ENCODE measurements around the gene AGBL1.

AGBL1 gene

GRCh38 chr15:86685263-86685662, 605.6 kb downstream of the AGBL1 start:
- no peak for TF ChIP-seq CTCF (IDR thresholded peaks at IDR 0.05; ENCODE audit: low read depth, low read length)
- H3K4me3 ChIP-seq (ENCODE audit: low read depth, low read length), result no peak overlapping the region

- H3K4me3 ChIP-seq (ENCODE audit: low read depth, low read length), result no peak overlapping the region
- TF ChIP-seq CTCF (IDR thresholded peaks at IDR 0.05; ENCODE audit: low read depth, low read length), result no peak
Measured at GRCh38 chr15:86689006-86689405, 609.3 kb downstream of the AGBL1 start.

- TF ChIP-seq CTCF (IDR thresholded peaks at IDR 0.05; ENCODE audit: low read depth, low read length), result no peak
- H3K4me3 ChIP-seq (ENCODE audit: low read depth, low read length), result no peak overlapping the region
Measured at GRCh38 chr15:86690566-86690965, 610.9 kb downstream of the AGBL1 start.

GRCh38 chr15:86691091-86691663, 611.5 kb downstream of the AGBL1 start:
- no peak for TF ChIP-seq CTCF (IDR thresholded peaks at IDR 0.05; ENCODE audit: low read depth, low read length)
- H3K4me3 ChIP-seq (ENCODE audit: low read depth, low read length), result no peak overlapping the region

GRCh38 chr15:86700864-86701610, 621.4 kb downstream of the AGBL1 start:
- no peak overlapping the region for H3K4me3 ChIP-seq (ENCODE audit: low read depth, low read length)
- TF ChIP-seq CTCF (IDR thresholded peaks at IDR 0.05; ENCODE audit: low read depth, low read length), result no peak

GRCh38 chr15:86701611-86701963, 621.9 kb downstream of the AGBL1 start:
- H3K4me3 ChIP-seq (ENCODE audit: low read depth, low read length), result no peak overlapping the region
- TF ChIP-seq CTCF (IDR thresholded peaks at IDR 0.05; ENCODE audit: low read depth, low read length), result no peak

- no peak for TF ChIP-seq CTCF (IDR thresholded peaks at IDR 0.05; ENCODE audit: low read depth, low read length)
- no peak overlapping the region for H3K4me3 ChIP-seq (ENCODE audit: low read depth, low read length)
Measured at GRCh38 chr15:86706813-86707212, 627.1 kb downstream of the AGBL1 start.

Data from WI38 (cell line).